Keratinocyte (primary cell): ENCODE measurements around the gene ADAM21.

Experiments used
- EZH2 ChIP-seq: IDR thresholded peaks from one replicate; pipeline ENCODE4 v1.6.1; 2012; ENCODE audit warnings: inconsistent platforms, mild to moderate bottlenecking, low read length, moderate library complexity
- TF ChIP-seq, protein P1 (sequence below), 3 experiments: IDR thresholded peaks in 1 of 3; conservative IDR thresholded peaks in 1 of 3; optimal IDR thresholded peaks in 1 of 3; 2 replicates in 2 of 3; 3 replicates in 1 of 3; pipeline versions ENCODE3 to v1.5.1; 2011; ENCODE audit warnings: low read length in 3 of 3, mild to moderate bottlenecking in 3 of 3, moderate library complexity in 2 of 3, control low read depth in 1 of 3, inconsistent platforms in 1 of 3; ENCODE audit not compliant: insufficient read depth in 2 of 3; ENCODE audit errors: extremely low read depth in 1 of 3

DNA sequence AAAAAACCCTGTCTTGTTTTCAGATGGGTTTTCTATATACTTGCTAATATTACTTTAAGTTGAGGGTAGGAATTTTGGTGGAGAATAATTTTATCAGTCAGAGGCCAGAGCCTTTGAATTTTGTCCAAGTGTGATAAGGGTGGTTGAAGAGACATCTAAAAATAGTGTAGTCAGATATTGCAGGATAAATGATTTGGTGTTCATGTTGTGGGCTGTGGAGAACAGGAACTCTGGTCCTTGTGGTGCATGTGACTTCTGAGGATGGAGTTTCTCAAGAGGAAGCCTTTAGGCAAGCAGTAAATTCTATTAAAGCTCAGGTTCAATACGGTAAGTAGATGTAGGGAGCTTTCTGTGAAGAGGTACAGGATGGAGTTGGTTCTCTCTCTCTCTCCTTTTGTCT lies 2.8 kb downstream of the ADAM21 start:
- TF ChIP-seq, protein P1, sequence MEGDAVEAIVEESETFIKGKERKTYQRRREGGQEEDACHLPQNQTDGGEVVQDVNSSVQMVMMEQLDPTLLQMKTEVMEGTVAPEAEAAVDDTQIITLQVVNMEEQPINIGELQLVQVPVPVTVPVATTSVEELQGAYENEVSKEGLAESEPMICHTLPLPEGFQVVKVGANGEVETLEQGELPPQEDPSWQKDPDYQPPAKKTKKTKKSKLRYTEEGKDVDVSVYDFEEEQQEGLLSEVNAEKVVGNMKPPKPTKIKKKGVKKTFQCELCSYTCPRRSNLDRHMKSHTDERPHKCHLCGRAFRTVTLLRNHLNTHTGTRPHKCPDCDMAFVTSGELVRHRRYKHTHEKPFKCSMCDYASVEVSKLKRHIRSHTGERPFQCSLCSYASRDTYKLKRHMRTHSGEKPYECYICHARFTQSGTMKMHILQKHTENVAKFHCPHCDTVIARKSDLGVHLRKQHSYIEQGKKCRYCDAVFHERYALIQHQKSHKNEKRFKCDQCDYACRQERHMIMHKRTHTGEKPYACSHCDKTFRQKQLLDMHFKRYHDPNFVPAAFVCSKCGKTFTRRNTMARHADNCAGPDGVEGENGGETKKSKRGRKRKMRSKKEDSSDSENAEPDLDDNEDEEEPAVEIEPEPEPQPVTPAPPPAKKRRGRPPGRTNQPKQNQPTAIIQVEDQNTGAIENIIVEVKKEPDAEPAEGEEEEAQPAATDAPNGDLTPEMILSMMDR (optimal IDR thresholded peaks at IDR 0.05 in 1 of 3, IDR thresholded peaks at IDR 0.05 in 1 of 3, conservative IDR thresholded peaks at IDR 0.05 in 1 of 3; ENCODE audit: extremely low read depth in 1 of 3, insufficient read depth in 2 of 3, low read length in 3 of 3) = no peak
- no peak for TF ChIP-seq EZH2
